OCI-LY7 (cell line): ENCODE data around the gene MZT1. TPM values are rescaled to one million over a fixed set of nuclear protein-coding genes. Genes with fewer than 3 reads are reported as not detected.

Source experiments
- BruUV-seq: library from RNA; stranded (reverse); fragments of 400-500 nt; replicated peaks from 2 replicates; lab custom pipeline; 2021; lab: Mats Ljungman, UMichigan
- CTCF ChIA-PET: fragments of 300-600 bp; sonication (Branson Sonifier 250); formaldehyde crosslinking; loops from one replicate; lab custom pipeline; 2022; ENCODE audit warnings: antibody characterized with exemption; ENCODE audit not compliant: unreplicated experiment; lab: Charles Lee
- POLR2A ChIA-PET: fragments of 300-600 bp; sonication (Branson Sonifier 250); formaldehyde crosslinking; loops from one replicate; lab custom pipeline; 2022; ENCODE audit warnings: antibody characterized with exemption; lab: Charles Lee
- DNase-seq: peaks from one replicate; pipeline ENCODE4 v3.0.0-alpha.2; 2015; ENCODE audit warnings: low spot score
- H2AFZ ChIP-seq: fragments of 200-600 bp; sonication (generic), shearing (Covaris generic); 2 replicates; pipeline ENCODE4 v1.6.1; 2014; ENCODE audit warnings: mild to moderate bottlenecking, antibody characterized with exemption, low read length, moderate library complexity
- H3K27ac ChIP-seq: fragments of 200-600 bp; sonication (generic); 2 replicates; pipeline ENCODE4 v1.5.1; 2014; ENCODE audit warnings: mixed run types, low read depth, mild to moderate bottlenecking, moderate library complexity, low read length, inconsistent platforms; ENCODE audit not compliant: poor library complexity, severe bottlenecking
- H3K36me3 ChIP-seq: fragments of 200-600 bp; sonication (generic); 2 replicates; pipeline ENCODE4 v1.6.1; 2014; ENCODE audit warnings: mild to moderate bottlenecking, antibody characterized with exemption, low read length, moderate library complexity, mixed read lengths; ENCODE audit not compliant: insufficient read depth
- H3K4me1 ChIP-seq: fragments of 200-600 bp; sonication (generic); 2 replicates; pipeline ENCODE4 v1.5.1; 2014; ENCODE audit warnings: mild to moderate bottlenecking, low read length; ENCODE audit not compliant: insufficient read depth, poor library complexity, severe bottlenecking
- H3K4me2 ChIP-seq: fragments of 200-600 bp; sonication (generic); 2 replicates; pipeline ENCODE4 v1.6.1; 2014; ENCODE audit warnings: mild to moderate bottlenecking, low read length
- H3K4me3 ChIP-seq: fragments of 200-600 bp; sonication (generic); 2 replicates; pipeline ENCODE4 v1.5.1; 2014; ENCODE audit warnings: mild to moderate bottlenecking, low read depth, low read length; ENCODE audit not compliant: poor library complexity, severe bottlenecking
- H3K79me2 ChIP-seq: fragments of 200-600 bp; sonication (generic); 2 replicates; pipeline ENCODE4 v1.6.1; 2016; ENCODE audit warnings: low read depth, mild to moderate bottlenecking, low read length, moderate library complexity, mixed read lengths; ENCODE audit not compliant: insufficient read depth
- H3K9me2 ChIP-seq: fragments of 200-600 bp; sonication (generic); 2 replicates; pipeline ENCODE4 v1.6.1; 2016; ENCODE audit warnings: mild to moderate bottlenecking, low read length, mixed read lengths; ENCODE audit not compliant: insufficient read depth
- H3K9me3 ChIP-seq: fragments of 200-600 bp; sonication (generic); 2 replicates; pipeline ENCODE4 v1.6.1; 2014; ENCODE audit warnings: mild to moderate bottlenecking, mixed run types, low read length, mixed read lengths
- H4K20me1 ChIP-seq: fragments of 200-600 bp; sonication (generic); 2 replicates; pipeline ENCODE4 v1.6.1; 2014; ENCODE audit warnings: mild to moderate bottlenecking, antibody characterized with exemption, low read length, moderate library complexity, mixed read lengths; ENCODE audit not compliant: insufficient read depth
- EZH2phosphoT487 ChIP-seq: fragments of 200-600 bp; sonication (generic); IDR thresholded peaks from 2 replicates; pipeline ENCODE4 v1.6.1; 2018; ENCODE audit warnings: low read depth, borderline replicate concordance, mild to moderate bottlenecking, mixed run types, antibody characterized with exemption, low read length, moderate library complexity, mixed read lengths
- intact Hi-C: fragments of 100-400 bp; cut with micrococcal nuclease; formaldehyde crosslinking; loops from one replicate; pipeline ENCODE4 v1.10.0; 2022; ENCODE audit not compliant: unreplicated experiment
- total RNA-seq, 2 experiments: library from RNA; depleted of rRNA in 1 of 2; stranded (reverse); fragments of >200 nt in 1 of 2; shearing (Covaris generic) in 1 of 2; gene quantifications; 2 replicates each; pipeline ENCODE4 v1.2.3, GENCODE V29; 2014 to 2022
- TF ChIP-seq, protein P1 (sequence below): fragments of 200-600 bp; sonication (generic); conservative IDR thresholded peaks from 2 replicates; pipeline ENCODE4 v1.5.1; 2014; ENCODE audit warnings: mild to moderate bottlenecking, antibody characterized with exemption, low read length, moderate library complexity, mixed read lengths

Gene MZT1
- total RNA-seq, 2 experiments from 2014 or later, result 43.3 to 50.7 TPM

DNA sequence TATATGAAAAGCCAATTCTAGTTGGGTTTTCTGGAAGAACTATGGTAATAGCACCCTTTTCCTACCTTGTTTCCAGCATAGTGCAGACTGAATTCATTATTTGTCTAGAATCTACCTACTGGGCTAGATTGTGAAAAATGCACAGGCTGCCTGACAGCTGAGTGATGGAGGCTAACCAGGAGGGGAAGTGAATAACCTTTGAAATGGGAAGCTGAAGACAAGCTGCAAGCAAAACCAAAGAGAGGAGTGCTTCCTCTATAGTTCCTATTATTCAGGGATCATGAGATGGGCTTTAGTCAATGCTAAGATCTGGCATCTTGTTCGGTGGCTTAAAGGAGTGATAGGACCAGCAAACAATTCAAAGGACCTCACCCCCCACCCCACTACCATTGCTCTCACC, 26.9 kb downstream of the MZT1 start:
- no peak for DNase-seq
- no peaks in the 10 kb centered on the region for H3K9me2 ChIP-seq
- no peak overlapping the region for H3K4me3 ChIP-seq
- no peaks in the 10 kb centered on the region for H3K79me2 ChIP-seq
- H2AFZ ChIP-seq, result no peak overlapping the region
- no TSS peak for BruUV-seq
- intact Hi-C loops, result no loop called here
- H3K4me1 ChIP-seq, result no peaks in the 10 kb centered on the region
- TF ChIP-seq, protein P1, sequence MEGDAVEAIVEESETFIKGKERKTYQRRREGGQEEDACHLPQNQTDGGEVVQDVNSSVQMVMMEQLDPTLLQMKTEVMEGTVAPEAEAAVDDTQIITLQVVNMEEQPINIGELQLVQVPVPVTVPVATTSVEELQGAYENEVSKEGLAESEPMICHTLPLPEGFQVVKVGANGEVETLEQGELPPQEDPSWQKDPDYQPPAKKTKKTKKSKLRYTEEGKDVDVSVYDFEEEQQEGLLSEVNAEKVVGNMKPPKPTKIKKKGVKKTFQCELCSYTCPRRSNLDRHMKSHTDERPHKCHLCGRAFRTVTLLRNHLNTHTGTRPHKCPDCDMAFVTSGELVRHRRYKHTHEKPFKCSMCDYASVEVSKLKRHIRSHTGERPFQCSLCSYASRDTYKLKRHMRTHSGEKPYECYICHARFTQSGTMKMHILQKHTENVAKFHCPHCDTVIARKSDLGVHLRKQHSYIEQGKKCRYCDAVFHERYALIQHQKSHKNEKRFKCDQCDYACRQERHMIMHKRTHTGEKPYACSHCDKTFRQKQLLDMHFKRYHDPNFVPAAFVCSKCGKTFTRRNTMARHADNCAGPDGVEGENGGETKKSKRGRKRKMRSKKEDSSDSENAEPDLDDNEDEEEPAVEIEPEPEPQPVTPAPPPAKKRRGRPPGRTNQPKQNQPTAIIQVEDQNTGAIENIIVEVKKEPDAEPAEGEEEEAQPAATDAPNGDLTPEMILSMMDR, result no peak
- TF ChIP-seq EZH2phosphoT487, result no peak
- H3K36me3 ChIP-seq, result no peaks in the 10 kb centered on the region; the same call in 1 of the 2 replicates
- POLR2A ChIA-PET, result interaction anchor here (1.3 kb wide), 1 partner anchor 9 kb away, joined by 3 read pairs; no protein-coding TSS in a partner anchor
- CTCF ChIA-PET, result no interaction called here
- no peak overlapping the region for H3K27ac ChIP-seq
- H4K20me1 ChIP-seq, result no peaks in the 10 kb centered on the region
- H3K9me3 ChIP-seq, result no peaks in the 10 kb centered on the region
- no peak overlapping the region for H3K4me2 ChIP-seq

DNA sequence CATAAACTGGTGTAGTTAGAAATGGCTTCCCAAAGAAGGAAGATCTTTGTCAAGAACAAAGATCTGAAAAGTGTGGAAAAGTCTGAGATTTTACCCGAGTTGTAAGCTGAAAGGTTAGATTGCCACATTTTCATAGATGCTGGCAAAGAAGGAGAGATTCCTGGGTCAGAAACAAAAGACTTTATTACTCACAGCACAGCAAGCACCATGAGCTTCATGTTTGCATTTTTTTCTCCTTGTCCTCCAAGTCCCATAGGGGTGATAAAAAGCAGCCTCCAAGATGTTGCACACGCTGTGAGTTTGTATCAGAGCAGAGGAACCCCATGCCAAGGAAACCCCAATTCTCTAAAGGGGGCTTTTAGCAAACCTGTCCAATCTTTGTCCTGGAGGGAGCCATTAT, 29.3 kb downstream of the MZT1 start:
- intact Hi-C loops, result no loop called here
- Histone ChIP-seq H3K36me3 (no peaks in the 10 kb centered on the region), H2AFZ (no peak overlapping the region), H4K20me1 (no peaks in the 10 kb centered on the region), H3K79me2 (no peaks in the 10 kb centered on the region), H3K4me3 (no peak overlapping the region), H3K27ac (no peak overlapping the region), H3K9me3 (no peaks in the 10 kb centered on the region), H3K4me2 (no peak overlapping the region), H3K4me1 (no peaks in the 10 kb centered on the region), H3K9me2 (no peaks in the 10 kb centered on the region)
- no peak for TF ChIP-seq EZH2phosphoT487
- TF ChIP-seq, protein P1, result no peak
- ChIA-PET CTCF (interaction anchor here (1.0 kb wide), 1 partner anchor 14 kb away, joined by 3 read pairs; no protein-coding TSS in a partner anchor), POLR2A (no interaction called here)
- BruUV-seq, result no TSS peak
- DNase-seq, result no peak

DNA sequence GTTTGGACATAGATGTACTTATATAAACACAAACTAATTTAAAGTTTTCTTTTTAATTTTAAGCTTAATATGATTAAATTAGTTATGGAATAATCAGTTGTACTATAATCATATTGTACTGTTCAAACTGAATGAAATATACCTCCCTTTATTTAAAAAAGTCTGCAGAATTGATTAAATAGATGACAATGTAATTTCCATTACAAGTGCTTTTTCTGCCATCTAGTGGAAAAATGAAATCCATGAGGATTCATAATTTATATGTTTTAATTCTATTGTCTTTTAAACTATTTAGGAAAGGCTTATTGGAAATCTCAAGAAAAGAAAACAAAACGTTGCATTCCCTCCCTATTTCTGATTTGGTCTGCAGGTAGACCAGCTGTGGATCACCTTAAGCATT, 30.9 kb downstream of the MZT1 start:
- ChIA-PET POLR2A (interaction anchor here (0.7 kb wide), 1 partner anchor 1505 kb away, joined by 3 read pairs; no protein-coding TSS in a partner anchor), CTCF (no interaction called here)
- Histone ChIP-seq H3K4me2 (no peak overlapping the region), H2AFZ (no peak overlapping the region), H4K20me1 (no peaks in the 10 kb centered on the region), H3K9me3 (no peaks in the 10 kb centered on the region), H3K9me2 (no peaks in the 10 kb centered on the region), H3K4me1 (no peaks in the 10 kb centered on the region), H3K27ac (no peak overlapping the region), H3K4me3 (no peak overlapping the region), H3K79me2 (no peaks in the 10 kb centered on the region), H3K36me3 (no peaks in the 10 kb centered on the region)
- intact Hi-C loops, result no loop called here
- no peak for DNase-seq
- no peak for TF ChIP-seq EZH2phosphoT487
- TF ChIP-seq, protein P1, result peak; percentile 70
- BruUV-seq, result no TSS peak
